Endothelial cell of umbilical vein (primary cell): ENCODE results near the gene CATSPER3. TPM values are rescaled to one million over a fixed set of nuclear protein-coding genes. Genes with fewer than 3 reads are reported as not detected.

Experiments used
- BruUV-seq: library from RNA; stranded (reverse); fragments of 400-500 nt; replicated peaks from 2 replicates; lab custom pipeline; 2021; lab: Mats Ljungman, UMichigan
- CTCF ChIA-PET: fragments of 300-600, 350-600 bp; sonication (Branson Sonifier 250); formaldehyde crosslinking; loops from one replicate; lab custom pipeline; 2021; ENCODE audit warnings: antibody characterized with exemption, inconsistent platforms; lab: Charles Lee
- POLR2A ChIA-PET: fragments of 300-600, 350-600 bp; sonication (Branson Sonifier 250); formaldehyde crosslinking; loops from one replicate; lab custom pipeline; 2021; ENCODE audit warnings: antibody characterized with exemption, inconsistent platforms; lab: Charles Lee
- DNase-seq: peaks from one replicate; pipeline ENCODE4 v3.0.0-alpha.2; 2011; ENCODE audit warnings: low read depth, low spot score
- FAIRE-seq: peaks from 2 replicates; lab custom pipeline; 2011; peaks lifted over from hg19 to GRCh38; lab: Jason Lieb, UNC
- H2AFZ ChIP-seq: 2 replicates; pipeline ENCODE4 v1.6.0; 2012; ENCODE audit warnings: low read depth, low read length, control low read depth, inconsistent platforms
- H3K27ac ChIP-seq: 2 replicates; pipeline ENCODE4 v1.5.1; 2011; ENCODE audit warnings: low read depth, mild to moderate bottlenecking, control low read depth, low read length, moderate library complexity; ENCODE audit not compliant: insufficient read depth
- H3K27me3 ChIP-seq, 2 experiments: 2 replicates each; pipeline versions ENCODE4 v1.6.0 to v1.6.1; 2011; ENCODE audit warnings: low read length in 2 of 2, mixed read lengths in 1 of 2; ENCODE audit not compliant: control insufficient read depth in 2 of 2, insufficient read depth in 2 of 2
- H3K36me3 ChIP-seq, 2 experiments: 2 replicates in 1 of 2; 3 replicates in 1 of 2; pipeline ENCODE4 v1.5.1; 2011; ENCODE audit warnings: low read length in 2 of 2, mild to moderate bottlenecking in 1 of 2, moderate library complexity in 1 of 2; ENCODE audit not compliant: control insufficient read depth in 2 of 2, insufficient read depth in 2 of 2; ENCODE audit errors: extremely low read depth in 1 of 2
- H3K4me1 ChIP-seq: 3 replicates; pipeline ENCODE4 v1.5.1; 2011; ENCODE audit warnings: mild to moderate bottlenecking, low read length; ENCODE audit not compliant: control insufficient read depth, insufficient read depth; ENCODE audit errors: extremely low read depth
- H3K4me2 ChIP-seq: 2 replicates; pipeline ENCODE4 v1.6.1; 2011; ENCODE audit warnings: low read length, control low read depth, mixed read lengths; ENCODE audit not compliant: insufficient read depth
- H3K4me3 ChIP-seq, 3 experiments: fragments of 200-600 bp in 1 of 3; sonication (generic), shearing (Covaris generic) in 1 of 3; replicated peaks in 1 of 3; 2 replicates each; pipeline ENCODE4 v1.5.1; 2011 to 2016; ENCODE audit warnings: control low read depth in 3 of 3, low read length in 3 of 3, mild to moderate bottlenecking in 2 of 3, inconsistent platforms in 1 of 3, low read depth in 1 of 3, moderate library complexity in 1 of 3; ENCODE audit not compliant: insufficient read depth in 1 of 3
- H3K79me2 ChIP-seq: 2 replicates; pipeline ENCODE4 v1.6.0; 2012; ENCODE audit warnings: low read length, inconsistent platforms; ENCODE audit not compliant: control insufficient read depth, insufficient read depth
- H3K9ac ChIP-seq: replicated peaks from 2 replicates; pipeline ENCODE3; 2011; ENCODE audit warnings: low read length, control low read depth; ENCODE audit not compliant: insufficient read depth; ENCODE audit errors: extremely low read depth
- H3K9me1 ChIP-seq: replicated peaks from 3 replicates; pipeline ENCODE4 v1.6.0; 2011; ENCODE audit warnings: mild to moderate bottlenecking, low read length; ENCODE audit not compliant: control insufficient read depth, insufficient read depth; ENCODE audit errors: extremely low read depth
- H3K9me3 ChIP-seq: replicated peaks from 2 replicates; pipeline ENCODE4 v1.5.1; 2012; ENCODE audit warnings: low read length, inconsistent platforms; ENCODE audit not compliant: control insufficient read depth, insufficient read depth
- H4K20me1 ChIP-seq: replicated peaks from 2 replicates; pipeline ENCODE3; 2011; ENCODE audit warnings: mild to moderate bottlenecking, low read length; ENCODE audit not compliant: control insufficient read depth, insufficient read depth; ENCODE audit errors: extremely low read depth
- CTCF ChIP-seq, 2 donors: IDR thresholded peaks; 1 replicate in 1 of 2; 2 replicates in 1 of 2; pipeline ENCODE4 v1.5.1; 2011; ENCODE audit warnings: low read length in 2 of 2, mild to moderate bottlenecking in 2 of 2, moderate library complexity in 2 of 2, control low read depth in 1 of 2, inconsistent platforms in 1 of 2, low read depth in 1 of 2; ENCODE audit not compliant: insufficient read depth in 1 of 2; ENCODE audit errors: extremely low read depth in 1 of 2
- EZH2 ChIP-seq: IDR thresholded peaks from 2 replicates; pipeline ENCODE4 v1.6.1; 2012; ENCODE audit warnings: borderline replicate concordance, low read depth, mild to moderate bottlenecking, moderate library complexity, low read length, inconsistent platforms; ENCODE audit not compliant: severe bottlenecking
- FOS ChIP-seq: IDR thresholded peaks from 2 replicates; pipeline ENCODE4 v1.6.1; 2011; ENCODE audit warnings: mild to moderate bottlenecking, low read length, moderate library complexity, borderline replicate concordance; ENCODE audit not compliant: insufficient read depth
- GATA2 ChIP-seq: IDR thresholded peaks from 2 replicates; pipeline ENCODE4 v1.7.0; 2011; ENCODE audit warnings: low read depth, mild to moderate bottlenecking, moderate library complexity, mixed read lengths, low read length; ENCODE audit not compliant: insufficient read length, insufficient read depth
- JUN ChIP-seq: IDR thresholded peaks from 2 replicates; pipeline ENCODE4 v1.6.1; 2011; ENCODE audit warnings: borderline replicate concordance, low read depth; ENCODE audit not compliant: insufficient read length, insufficient read depth
- MYC ChIP-seq: IDR thresholded peaks from one replicate; pipeline ENCODE4 v1.6.1; 2011; ENCODE audit warnings: mild to moderate bottlenecking, low read depth, low read length
- POLR2A ChIP-seq: IDR thresholded peaks from 2 replicates; pipeline ENCODE4 v1.6.1; 2012; ENCODE audit warnings: low read depth, mild to moderate bottlenecking, control low read depth, low read length
- POLR2AphosphoS5 ChIP-seq: IDR thresholded peaks from 2 replicates; pipeline ENCODE4 v1.6.1; 2012; ENCODE audit warnings: low read depth, mild to moderate bottlenecking, control low read depth, low read length, moderate library complexity; ENCODE audit not compliant: insufficient read depth
- dilution Hi-C: fragments of 300-500 bp; cut with MboI; formaldehyde crosslinking; loops from one replicate; pipeline ENCODE4 v1.15.0; 2019; ENCODE audit warnings: low sequenced_read_pairs; ENCODE audit not compliant: extremely low pct_ligation_motif_present
- intact Hi-C: fragments of 100-400 bp; cut with micrococcal nuclease; formaldehyde crosslinking; loops from one replicate; pipeline ENCODE4 v1.10.0; 2022
- polyA plus RNA-seq, 4 experiments: library from polyadenylated mRNA; depleted of rRNA in 3 of 4; stranded (reverse) in 3 of 4; unstranded in 1 of 4; fragments of >200 nt; gene quantifications; 2 replicates each; pipeline versions ENCODE4 v1.2.1 to v1.2.3, GENCODE V29; 2011 to 2012; ENCODE audit warnings: missing spikeins in 1 of 4
- total RNA-seq: library from RNA; stranded (reverse); gene quantifications from 2 replicates; pipeline ENCODE4 v1.2.3, GENCODE V29; 2021
- TF ChIP-seq, protein P1 (sequence below): IDR thresholded peaks from 2 replicates; pipeline ENCODE4 v1.6.1; 2011; ENCODE audit not compliant: insufficient read depth, insufficient read length

CATSPER3 gene
- total and polyA plus RNA-seq, 2 donors (not counting 3 experiments of a cell fraction or from before 2014, with no cell fraction given): 0.43 to 0.71 TPM

DNA sequence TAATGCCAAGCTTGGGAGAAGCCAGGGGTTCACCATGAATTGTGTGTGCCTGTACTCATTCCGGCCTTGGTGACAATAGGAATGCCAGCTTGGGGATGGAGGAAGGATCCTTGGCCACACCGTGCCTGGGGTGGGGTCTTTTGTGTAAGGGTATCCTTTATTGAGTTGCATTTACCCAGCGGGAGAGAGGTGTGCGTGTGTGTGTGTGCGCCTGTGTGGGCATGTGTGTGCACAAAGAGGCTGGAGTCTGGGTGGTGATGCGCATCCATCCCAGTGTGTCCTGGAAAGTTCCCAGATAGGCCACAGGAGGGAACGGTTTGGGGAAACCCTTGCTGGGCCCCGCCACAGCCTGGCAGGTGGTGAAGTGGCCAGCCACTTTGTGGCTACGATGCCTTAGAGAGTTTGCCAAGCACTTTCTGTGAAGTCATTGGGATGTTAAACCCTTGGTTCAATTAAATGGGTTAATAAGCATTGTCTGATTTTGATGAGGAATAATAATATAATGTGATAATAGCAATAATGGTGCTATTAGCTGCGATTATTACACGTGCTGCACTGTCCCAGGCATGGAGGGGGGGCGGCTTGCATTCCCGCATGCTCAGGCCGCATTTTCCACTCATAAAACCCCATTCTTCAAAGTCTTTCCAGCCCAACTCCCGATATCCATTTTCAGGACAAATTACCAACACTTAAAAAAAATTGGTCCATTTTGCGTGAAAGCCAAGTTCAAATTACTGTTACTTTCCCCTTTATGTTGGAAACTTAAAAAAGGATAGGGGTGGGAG, 52.6 kb downstream of the CATSPER3 start:
- ChIA-PET CTCF (interaction anchor here (0.5 kb wide), 1 partner anchor 198 kb away, joined by 4 read pairs; no protein-coding TSS in a partner anchor), POLR2A (no interaction called here)
- Histone ChIP-seq H3K27me3 (peaks cover 4 to 9% of the 10 kb centered on the region in 2 experiments), H3K4me3 (no peak overlapping the region), H3K4me1 (no peaks in the 10 kb centered on the region), H3K36me3 (no peaks in the 10 kb centered on the region), H3K79me2 (no peaks in the 10 kb centered on the region), H3K9me3 (no peaks in the 10 kb centered on the region), H3K9me1 (no peaks in the 10 kb centered on the region), H3K27ac (no peak overlapping the region), H3K9ac (no peak overlapping the region), H2AFZ (no peak overlapping the region), H4K20me1 (no peaks in the 10 kb centered on the region), H3K4me2 (no peak overlapping the region)
- intact Hi-C loops: no loop called here
- FAIRE-seq: no peak
- dilution Hi-C loops: no loop called here
- TF ChIP-seq POLR2AphosphoS5 (no peak), JUN (no peak), FOS (no peak), CTCF (IDR thresholded peaks at IDR 0.05; ENCODE audit: extremely low read depth in 1 of 2, insufficient read depth in 1 of 2, low read depth in 1 of 2, low read length in 2 of 2) (no peak), EZH2 (no peak), POLR2A (no peak), MYC (no peak), GATA2 (no peak)
- TF ChIP-seq, protein P1, sequence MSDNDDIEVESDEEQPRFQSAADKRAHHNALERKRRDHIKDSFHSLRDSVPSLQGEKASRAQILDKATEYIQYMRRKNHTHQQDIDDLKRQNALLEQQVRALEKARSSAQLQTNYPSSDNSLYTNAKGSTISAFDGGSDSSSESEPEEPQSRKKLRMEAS: no peak
- no TSS peak for BruUV-seq
- DNase-seq: no peak
